Measurements from ENCODE around the gene TSPYL1.

GRCh38 chr6:116289876-116290275 lies 10.1 kb upstream of the TSPYL1 start:
- TF ChIP-seq ESRRA (CRISPR knock-in tag; IDR thresholded peaks at IDR 0.05; ENCODE audit: borderline replicate concordance) (no peak), CTCF (IDR thresholded peaks at IDR 0.05) (no peak), HMGXB4 (CRISPR knock-in tag; IDR thresholded peaks at IDR 0.05) (no peak), USF2 (CRISPR knock-in tag; IDR thresholded peaks at IDR 0.05) (no peak), ZNF425 (CRISPR knock-in tag; conservative IDR thresholded peaks at IDR 0.05) (no peak), MLX (CRISPR knock-in tag; IDR thresholded peaks at IDR 0.05) (no peak), CREB1 (CRISPR knock-in tag; IDR thresholded peaks at IDR 0.05) (no peak), ZNF512 (CRISPR knock-in tag; IDR thresholded peaks at IDR 0.05; ENCODE audit: borderline replicate concordance) (no peak), SP1 (CRISPR knock-in tag; conservative IDR thresholded peaks at IDR 0.05) (no peak), ATF6 (CRISPR knock-in tag; IDR thresholded peaks at IDR 0.05) (no peak), NFYB (CRISPR knock-in tag; conservative IDR thresholded peaks at IDR 0.05; ENCODE audit: low read depth) (no peak), JUN (CRISPR knock-in tag; IDR thresholded peaks at IDR 0.05) (no peak)
- TF ChIP-seq, protein P1, sequence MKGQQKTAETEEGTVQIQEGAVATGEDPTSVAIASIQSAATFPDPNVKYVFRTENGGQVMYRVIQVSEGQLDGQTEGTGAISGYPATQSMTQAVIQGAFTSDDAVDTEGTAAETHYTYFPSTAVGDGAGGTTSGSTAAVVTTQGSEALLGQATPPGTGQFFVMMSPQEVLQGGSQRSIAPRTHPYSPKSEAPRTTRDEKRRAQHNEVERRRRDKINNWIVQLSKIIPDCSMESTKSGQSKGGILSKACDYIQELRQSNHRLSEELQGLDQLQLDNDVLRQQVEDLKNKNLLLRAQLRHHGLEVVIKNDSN (CRISPR knock-in tag; IDR thresholded peaks at IDR 0.05): no peak
